Activated naive CD8-positive, alpha-beta T cell (primary cell): Measurements from ENCODE around the gene ITIH2.
"Not testable (repeated sequence)": the region's sequence is repeated elsewhere in the genome, so short reads cannot be mapped to it uniquely, and the experiment has no call there.

ENCODE experiments used
- H3K27ac Mint-ChIP-seq: one replicate; pipeline ENCODE4 v1.8.0; 2021; ENCODE audit warnings: mixed read lengths
- H3K27me3 Mint-ChIP-seq: one replicate; pipeline ENCODE4 v1.8.0; 2021; ENCODE audit warnings: mixed read lengths
- H3K36me3 Mint-ChIP-seq: one replicate; pipeline ENCODE4 v1.8.0; 2021; ENCODE audit warnings: mixed read lengths
- H3K4me1 Mint-ChIP-seq: one replicate; pipeline ENCODE4 v1.8.0; 2021; ENCODE audit warnings: low read depth, mixed read lengths
- H3K4me3 Mint-ChIP-seq: one replicate; pipeline ENCODE4 v1.8.0; 2021; ENCODE audit warnings: mild to moderate bottlenecking, mixed read lengths
- H3K9me3 Mint-ChIP-seq: one replicate; pipeline ENCODE4 v1.8.0; 2021; ENCODE audit warnings: low read depth, mixed read lengths

Gene ITIH2, protein sequence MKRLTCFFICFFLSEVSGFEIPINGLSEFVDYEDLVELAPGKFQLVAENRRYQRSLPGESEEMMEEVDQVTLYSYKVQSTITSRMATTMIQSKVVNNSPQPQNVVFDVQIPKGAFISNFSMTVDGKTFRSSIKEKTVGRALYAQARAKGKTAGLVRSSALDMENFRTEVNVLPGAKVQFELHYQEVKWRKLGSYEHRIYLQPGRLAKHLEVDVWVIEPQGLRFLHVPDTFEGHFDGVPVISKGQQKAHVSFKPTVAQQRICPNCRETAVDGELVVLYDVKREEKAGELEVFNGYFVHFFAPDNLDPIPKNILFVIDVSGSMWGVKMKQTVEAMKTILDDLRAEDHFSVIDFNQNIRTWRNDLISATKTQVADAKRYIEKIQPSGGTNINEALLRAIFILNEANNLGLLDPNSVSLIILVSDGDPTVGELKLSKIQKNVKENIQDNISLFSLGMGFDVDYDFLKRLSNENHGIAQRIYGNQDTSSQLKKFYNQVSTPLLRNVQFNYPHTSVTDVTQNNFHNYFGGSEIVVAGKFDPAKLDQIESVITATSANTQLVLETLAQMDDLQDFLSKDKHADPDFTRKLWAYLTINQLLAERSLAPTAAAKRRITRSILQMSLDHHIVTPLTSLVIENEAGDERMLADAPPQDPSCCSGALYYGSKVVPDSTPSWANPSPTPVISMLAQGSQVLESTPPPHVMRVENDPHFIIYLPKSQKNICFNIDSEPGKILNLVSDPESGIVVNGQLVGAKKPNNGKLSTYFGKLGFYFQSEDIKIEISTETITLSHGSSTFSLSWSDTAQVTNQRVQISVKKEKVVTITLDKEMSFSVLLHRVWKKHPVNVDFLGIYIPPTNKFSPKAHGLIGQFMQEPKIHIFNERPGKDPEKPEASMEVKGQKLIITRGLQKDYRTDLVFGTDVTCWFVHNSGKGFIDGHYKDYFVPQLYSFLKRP

DNA sequence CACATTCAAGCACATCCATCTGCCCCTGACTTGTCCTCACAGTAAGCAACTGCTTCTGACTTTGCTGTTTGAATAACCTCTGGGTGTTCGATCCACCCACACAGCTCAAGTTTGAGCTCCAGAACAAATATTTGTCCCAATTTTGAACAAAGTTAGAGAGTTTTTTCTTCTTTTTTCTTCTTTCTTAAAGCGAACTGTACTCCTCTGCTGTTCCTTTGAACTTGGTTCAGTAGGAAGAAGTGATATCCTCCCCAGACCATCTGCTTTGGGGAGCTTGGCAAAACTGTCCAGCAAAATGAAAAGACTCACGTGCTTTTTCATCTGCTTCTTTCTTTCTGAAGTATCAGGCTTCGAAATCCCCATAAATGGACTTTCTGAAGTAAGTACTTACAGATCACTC is at the start of gene ITIH2:
ITIH2 (plus strand) TSS at position 177 of the 400 bp plus-strand sequence; CDS start at position 296, 119 bp downstream.
- H3K36me3 Mint-ChIP-seq = no peaks in the 10 kb centered on the region
- H3K9me3 Mint-ChIP-seq = no peaks in the 10 kb centered on the region
- H3K27ac Mint-ChIP-seq = no peak within 1 kb of the TSS
- H3K4me3 Mint-ChIP-seq = no peak within 1 kb of the TSS
- no peaks in the 10 kb centered on the region for H3K4me1 Mint-ChIP-seq
- H3K27me3 Mint-ChIP-seq = peaks cover 33% of the 10 kb centered on the region

DNA sequence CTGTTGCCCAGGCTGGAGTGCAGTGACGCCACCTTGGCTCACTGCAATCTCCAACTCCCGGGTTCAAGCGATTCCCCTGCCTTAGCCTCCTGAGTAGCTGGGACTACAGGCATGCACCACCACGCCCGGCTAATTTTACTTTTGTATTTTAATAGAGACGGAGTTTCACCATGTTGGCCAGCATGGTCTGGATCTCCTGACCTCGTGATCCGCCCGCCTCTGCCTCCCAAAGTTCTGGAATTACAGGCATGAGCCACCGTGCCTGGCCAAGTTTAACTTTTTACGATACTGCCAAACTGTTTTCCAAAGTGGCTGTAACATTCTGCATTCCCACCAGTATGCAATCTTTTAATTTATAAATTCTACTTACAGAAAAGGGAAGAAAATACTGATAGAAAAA is 46.0 kb upstream of the ITIH2 start:
- not testable (repeated sequence) for H3K4me1 Mint-ChIP-seq, H3K36me3 Mint-ChIP-seq, H3K9me3 Mint-ChIP-seq, H3K27ac Mint-ChIP-seq, H3K4me3 Mint-ChIP-seq
- H3K27me3 Mint-ChIP-seq = peaks cover 23% of the 10 kb centered on the region

DNA sequence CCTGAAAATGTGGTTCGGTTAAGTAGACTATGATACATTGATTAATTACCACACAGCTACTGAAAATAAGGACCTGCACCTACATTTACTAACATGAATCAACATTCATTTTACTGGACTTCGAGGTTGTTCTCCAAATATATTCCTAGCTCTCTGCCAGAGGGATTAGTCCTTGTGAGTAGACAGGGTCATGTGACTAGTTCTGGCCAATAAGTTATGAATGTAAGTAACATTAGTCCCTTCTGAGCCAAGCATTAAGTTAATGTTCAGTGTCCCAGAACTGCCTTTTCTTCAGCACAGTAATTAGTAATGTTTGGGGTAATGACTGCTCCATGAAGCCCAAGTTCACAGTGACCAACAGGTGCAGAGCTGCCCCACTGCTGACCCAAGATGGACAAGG is 45.6 kb upstream of the ITIH2 start:
- Mint-ChIP-seq H3K36me3 (no peaks in the 10 kb centered on the region), H3K27me3 (peaks cover 27% of the 10 kb centered on the region), H3K9me3 (no peaks in the 10 kb centered on the region)

DNA sequence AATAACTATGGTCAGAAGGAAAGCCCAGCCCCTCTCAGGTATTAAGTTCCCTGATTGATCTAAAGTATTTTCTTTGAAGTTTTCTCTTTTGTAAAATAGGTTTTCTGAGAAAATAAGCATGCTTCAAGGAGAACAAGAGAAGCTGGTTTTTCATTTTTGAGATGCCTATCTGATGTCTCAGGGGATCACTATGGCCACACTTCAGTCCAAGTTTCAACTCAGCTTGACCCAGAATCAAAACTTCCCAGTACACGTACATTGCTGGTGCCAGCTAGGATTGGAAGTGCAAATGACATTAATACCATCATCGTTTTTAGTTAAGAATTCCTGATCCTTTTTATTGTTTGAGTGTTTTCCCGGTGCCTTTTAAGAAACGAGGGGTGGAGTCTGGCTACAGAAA is 43.6 kb upstream of the ITIH2 start:
- Mint-ChIP-seq H3K27me3 (peaks cover 32% of the 10 kb centered on the region), H3K4me1 (no peaks in the 10 kb centered on the region), H3K4me3 (no peak overlapping the region), H3K27ac (no peak overlapping the region), H3K36me3 (no peaks in the 10 kb centered on the region), H3K9me3 (no peaks in the 10 kb centered on the region)

More for the DNA sequence above, 45.6 kb upstream of the ITIH2 start:
- no peak overlapping the region for H3K4me3 Mint-ChIP-seq
- no peaks in the 10 kb centered on the region for H3K4me1 Mint-ChIP-seq
- no peak overlapping the region for H3K27ac Mint-ChIP-seq

DNA sequence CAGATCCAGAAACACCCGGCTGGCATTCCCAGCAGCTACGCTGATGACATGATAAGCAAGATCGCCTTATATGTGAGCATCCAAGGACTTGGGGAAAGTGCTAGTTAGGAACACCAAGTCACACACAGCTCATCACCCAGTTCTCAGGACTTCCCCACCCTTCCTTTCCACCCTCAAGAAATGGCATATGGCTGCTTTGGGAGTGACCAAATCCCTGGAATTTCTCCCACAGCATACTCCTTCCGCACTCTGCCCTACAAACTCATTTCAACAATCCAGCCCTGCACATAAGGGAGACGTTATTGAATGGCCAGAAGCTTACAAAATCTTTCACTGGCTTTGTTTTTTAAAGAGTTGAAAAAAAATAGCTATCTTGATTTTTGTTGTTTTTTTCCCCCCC is 40.6 kb upstream of the ITIH2 start:
- Mint-ChIP-seq H3K27me3 (peaks cover 46% of the 10 kb centered on the region), H3K9me3 (no peaks in the 10 kb centered on the region), H3K4me3 (no peak overlapping the region), H3K27ac (no peak overlapping the region), H3K4me1 (peaks cover 12% of the 10 kb centered on the region), H3K36me3 (no peaks in the 10 kb centered on the region)

DNA sequence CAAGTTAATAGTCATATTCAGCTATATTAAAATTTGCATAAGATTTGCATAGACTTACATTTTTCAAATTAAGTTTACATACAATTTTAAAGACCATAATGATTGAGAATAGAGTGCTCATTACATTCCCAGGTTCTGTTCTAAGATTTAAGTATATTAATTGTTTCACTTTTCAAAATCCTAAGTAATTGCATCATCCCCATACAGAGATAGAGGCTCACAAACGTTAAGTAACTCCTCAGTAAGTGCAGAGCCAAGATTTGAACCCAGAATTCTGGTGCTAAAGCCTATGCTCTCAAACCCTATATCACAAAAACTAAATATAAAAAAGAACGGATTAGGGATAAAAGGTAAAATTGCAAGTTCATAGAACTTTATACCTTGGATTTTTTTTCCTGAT is 38.4 kb upstream of the ITIH2 start:
- H3K4me3 Mint-ChIP-seq = no peak overlapping the region
- no peaks in the 10 kb centered on the region for H3K36me3 Mint-ChIP-seq
- H3K4me1 Mint-ChIP-seq = peaks cover 17% of the 10 kb centered on the region
- no peak overlapping the region for H3K27ac Mint-ChIP-seq
- peaks cover 48% of the 10 kb centered on the region for H3K27me3 Mint-ChIP-seq
- H3K9me3 Mint-ChIP-seq = no peaks in the 10 kb centered on the region

DNA sequence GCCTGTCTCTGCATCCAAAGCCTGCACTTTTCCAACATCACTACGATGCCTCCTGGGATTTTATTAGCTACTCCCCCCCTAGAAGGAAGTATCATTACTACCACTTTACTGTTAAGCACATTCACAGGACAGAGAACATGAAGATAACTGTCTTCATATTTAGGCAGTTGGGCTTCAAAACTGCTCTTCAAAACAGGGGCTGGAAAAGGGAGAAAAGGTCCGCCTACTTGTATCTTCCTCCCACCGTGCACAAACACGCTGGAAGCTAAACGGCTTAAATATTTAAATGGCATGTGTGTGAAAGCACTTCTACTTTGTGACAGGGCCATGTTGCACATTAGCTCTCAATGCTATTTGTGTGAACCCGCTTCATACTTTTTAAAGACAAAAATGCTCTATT is 37.3 kb upstream of the ITIH2 start:
- H3K27me3 Mint-ChIP-seq = peaks cover 43% of the 10 kb centered on the region
- no peak overlapping the region for H3K27ac Mint-ChIP-seq
- H3K4me3 Mint-ChIP-seq = peak overlapping the region; percentile 82
- H3K9me3 Mint-ChIP-seq = no peaks in the 10 kb centered on the region
- H3K36me3 Mint-ChIP-seq = peaks cover under 1% of the 10 kb centered on the region
- H3K4me1 Mint-ChIP-seq = peaks cover 17% of the 10 kb centered on the region

DNA sequence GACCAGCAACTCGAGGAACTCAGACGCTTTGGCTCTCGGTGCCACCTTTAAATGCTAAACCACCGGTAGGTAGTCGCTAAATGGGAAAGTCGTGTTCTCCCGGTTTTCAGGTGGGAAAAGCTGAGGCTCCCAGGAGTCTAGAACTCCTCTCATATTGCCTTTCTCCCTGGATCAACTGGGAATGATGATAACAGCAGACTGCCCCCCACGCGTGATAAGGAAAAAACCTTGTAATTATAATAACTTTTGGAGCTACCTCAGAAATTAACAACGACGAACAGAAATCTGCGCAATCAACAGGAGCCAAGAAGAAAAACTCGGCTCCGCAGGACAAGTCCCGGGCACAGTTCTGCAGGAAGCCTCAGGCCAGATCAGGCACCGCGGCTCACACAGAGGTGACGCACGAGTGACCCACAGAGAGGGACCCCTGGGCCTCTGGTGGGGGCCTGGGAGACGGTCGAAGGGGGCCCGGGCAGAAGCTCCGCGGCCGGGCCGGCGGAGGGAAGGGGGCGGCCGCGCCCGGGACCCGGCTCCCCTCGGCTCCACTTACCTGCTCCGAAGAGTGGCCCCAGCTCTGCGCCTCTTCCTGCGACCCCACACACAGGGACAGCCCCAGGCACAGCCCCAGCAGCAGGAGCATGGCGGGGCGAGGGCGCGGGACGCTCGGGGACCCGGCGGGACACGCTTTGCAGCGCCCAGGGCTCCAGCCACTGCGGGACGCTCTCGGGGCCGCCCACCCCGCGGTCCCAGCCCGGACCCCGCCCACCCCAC is 36.7 kb upstream of the ITIH2 start, which contains the start of gene ITIH5:
ITIH5 (minus strand) TSS at position 714 of the 771 bp plus-strand sequence; CDS start at position 640, 74 bp downstream.
- peaks cover 2% of the 10 kb centered on the region for H3K36me3 Mint-ChIP-seq

DNA sequence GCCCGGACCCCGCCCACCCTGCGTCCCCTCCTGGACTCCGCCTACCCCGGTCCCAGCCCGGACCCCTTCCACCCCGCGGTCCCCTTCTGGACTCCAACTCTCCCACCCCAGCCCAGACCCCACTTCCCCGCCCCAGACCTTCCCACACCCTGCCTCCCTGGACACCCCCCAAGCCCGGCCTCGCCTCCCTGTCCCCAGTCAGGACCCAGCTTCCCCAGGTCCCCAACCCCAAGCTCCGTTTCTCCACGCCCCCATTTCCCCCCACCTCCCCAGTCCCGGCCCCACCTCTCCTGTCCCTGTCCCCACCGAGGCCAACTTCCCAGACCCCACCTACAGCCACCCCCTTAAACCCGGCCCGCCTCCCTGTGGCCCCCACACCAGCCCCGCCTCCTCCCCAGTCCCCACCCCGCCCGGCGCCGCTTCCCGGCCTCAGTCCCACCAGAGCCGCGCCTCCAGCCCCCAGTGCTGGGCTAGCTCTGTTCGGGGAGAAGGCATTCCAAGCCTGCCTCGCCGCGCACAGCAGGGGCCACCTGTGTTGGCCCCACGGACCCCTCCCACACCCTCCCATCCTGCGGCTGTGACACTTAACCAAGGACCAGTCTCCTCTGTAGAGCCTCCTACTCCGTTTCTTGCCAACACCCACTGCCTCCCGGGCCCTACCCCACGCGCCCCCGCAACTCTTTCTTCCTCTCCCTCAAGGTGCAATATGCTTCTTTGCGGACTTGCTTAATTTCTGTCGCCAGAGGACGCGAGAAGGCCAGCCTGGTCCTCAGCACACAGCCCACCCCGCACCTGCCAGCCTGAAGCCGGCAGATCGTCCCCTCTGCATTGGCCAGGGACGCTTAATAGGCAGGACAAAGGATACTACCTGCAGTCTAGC is 35.6 kb upstream of the ITIH2 start:
- H3K9me3 Mint-ChIP-seq = no peaks in the 10 kb centered on the region

More for the DNA sequence above, 36.7 kb upstream of the ITIH2 start, which contains the start of gene ITIH5:
- Mint-ChIP-seq H3K27me3 (peaks cover 40% of the 10 kb centered on the region), H3K9me3 (no peaks in the 10 kb centered on the region), H3K27ac (no peak within 1 kb of the TSS), H3K4me3 (peak within 1 kb of the TSS; percentile 86), H3K4me1 (peaks cover 17% of the 10 kb centered on the region)

DNA sequence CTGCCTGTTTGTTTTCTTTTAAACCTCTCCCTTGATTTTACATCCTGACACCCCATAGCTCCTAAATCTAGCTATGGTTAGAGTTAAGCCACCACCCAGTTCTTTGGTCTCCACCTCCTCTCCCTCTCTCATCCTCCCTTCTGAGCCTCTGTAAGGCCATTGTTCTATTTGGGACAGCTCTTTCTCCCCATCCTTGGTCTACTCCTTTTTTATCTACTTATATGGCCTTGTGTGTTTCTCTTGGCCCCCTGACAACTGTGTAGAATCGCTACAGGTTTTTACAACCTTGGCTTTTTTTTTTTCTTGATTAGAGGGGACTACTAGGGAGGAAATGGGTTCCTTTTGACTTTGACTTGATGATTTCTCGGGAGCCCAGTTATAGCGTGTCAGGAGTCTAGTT is 33.0 kb upstream of the ITIH2 start:
- H3K9me3 Mint-ChIP-seq = no peaks in the 10 kb centered on the region
- H3K4me1 Mint-ChIP-seq = peaks cover 17% of the 10 kb centered on the region
- H3K27me3 Mint-ChIP-seq = peaks cover 49% of the 10 kb centered on the region
- no peak overlapping the region for H3K4me3 Mint-ChIP-seq
- H3K27ac Mint-ChIP-seq = no peak overlapping the region
- peaks cover 2% of the 10 kb centered on the region for H3K36me3 Mint-ChIP-seq

More for the DNA sequence above, 35.6 kb upstream of the ITIH2 start:
- Mint-ChIP-seq H3K4me3 (peak overlapping the region; percentile 86), H3K4me1 (peaks cover 17% of the 10 kb centered on the region), H3K27me3 (peaks cover 42% of the 10 kb centered on the region), H3K27ac (no peak overlapping the region), H3K36me3 (peaks cover 2% of the 10 kb centered on the region)

DNA sequence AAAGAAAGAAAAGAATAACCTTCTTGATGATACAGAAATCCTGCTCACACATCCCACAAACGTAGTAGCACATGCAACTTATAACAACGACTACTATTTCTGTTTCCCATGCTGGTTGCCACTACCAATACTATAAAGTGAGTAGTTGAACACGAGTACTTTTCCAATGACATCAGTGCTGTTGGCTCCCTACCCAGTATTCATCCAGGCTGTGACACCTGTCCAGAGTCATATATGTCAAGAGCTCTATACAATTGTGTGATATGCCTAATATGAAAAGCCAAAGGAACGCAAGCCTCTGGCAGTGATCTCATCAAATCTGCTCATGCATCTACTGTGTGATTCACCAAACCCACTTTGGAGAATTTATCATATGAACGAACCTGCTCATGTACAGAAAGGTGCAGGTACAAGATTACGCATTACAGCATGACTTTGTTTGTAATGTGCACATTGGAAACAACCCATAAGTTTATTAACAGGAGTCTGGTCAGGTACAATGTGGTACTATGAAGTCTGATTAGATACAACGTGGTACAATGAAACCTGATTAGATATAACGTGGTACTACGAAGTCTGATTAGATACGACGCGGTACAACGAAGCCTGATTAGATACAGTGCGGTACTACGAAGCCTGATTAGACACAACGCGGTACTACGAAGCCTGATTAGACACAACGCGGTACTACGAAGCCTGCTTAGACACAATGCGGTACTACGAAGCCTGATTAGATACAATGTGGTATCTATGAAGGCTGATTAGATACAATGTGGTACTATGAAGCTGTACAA is 30.6 kb upstream of the ITIH2 start:
- H3K27me3 Mint-ChIP-seq = peaks cover 48% of the 10 kb centered on the region
- H3K4me3 Mint-ChIP-seq = no peak overlapping the region
- no peak overlapping the region for H3K27ac Mint-ChIP-seq
- H3K4me1 Mint-ChIP-seq = peaks cover 6% of the 10 kb centered on the region
- peaks cover 5% of the 10 kb centered on the region for H3K36me3 Mint-ChIP-seq
- no peaks in the 10 kb centered on the region for H3K9me3 Mint-ChIP-seq

DNA sequence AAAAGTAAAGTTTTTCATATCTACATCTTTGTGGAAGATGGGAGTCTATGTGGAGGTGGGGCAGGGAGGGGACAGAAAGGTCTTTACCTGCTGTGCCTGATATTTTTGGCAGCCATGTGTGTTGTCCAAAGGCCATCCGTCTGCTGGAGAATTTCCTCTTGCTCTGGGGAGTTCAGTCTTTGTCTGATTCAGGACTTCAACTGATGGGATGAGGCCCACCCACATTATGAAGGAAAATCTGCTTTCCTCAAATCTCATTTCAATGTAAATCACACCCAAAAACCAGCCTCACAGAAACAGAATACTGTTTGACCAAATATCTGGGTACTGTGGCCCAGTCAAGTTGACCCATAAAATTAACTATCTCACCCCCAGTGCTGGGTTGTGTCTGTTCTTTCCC is 23.9 kb upstream of the ITIH2 start:
- Mint-ChIP-seq H3K27me3 (peaks cover 15% of the 10 kb centered on the region), H3K36me3 (peaks cover 3% of the 10 kb centered on the region), H3K27ac (no peak overlapping the region), H3K4me3 (no peak overlapping the region), H3K9me3 (no peaks in the 10 kb centered on the region), H3K4me1 (no peaks in the 10 kb centered on the region)

DNA sequence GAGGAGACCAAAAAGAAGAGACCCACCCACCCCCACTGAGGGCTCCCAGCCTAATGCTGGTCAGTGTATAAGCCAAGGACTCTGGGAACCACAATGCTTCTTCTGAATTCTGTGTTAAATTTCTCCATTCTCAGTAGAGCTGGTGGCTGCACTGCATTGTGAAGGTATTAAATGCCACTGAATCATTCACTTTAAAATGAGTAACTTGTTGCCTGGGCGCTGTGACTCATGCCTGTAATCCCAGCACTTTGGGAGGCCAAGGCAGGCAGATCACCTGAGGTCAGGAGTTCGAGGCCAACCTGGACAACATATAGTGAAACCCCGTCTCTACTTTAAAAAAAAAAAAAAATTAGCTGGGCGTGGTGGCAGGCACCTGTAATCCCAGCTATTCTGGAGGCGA is 23.0 kb upstream of the ITIH2 start:
- not testable (repeated sequence) for H3K4me1 Mint-ChIP-seq, H3K27ac Mint-ChIP-seq, H3K4me3 Mint-ChIP-seq, H3K36me3 Mint-ChIP-seq, H3K9me3 Mint-ChIP-seq
- H3K27me3 Mint-ChIP-seq = peaks cover 12% of the 10 kb centered on the region
